ENCODE data around the gene GARS1. TPM values are rescaled to one million over a fixed set of nuclear protein-coding genes. Genes with fewer than 3 reads are reported as not detected.

The GARS1 gene
- total RNA-seq, 1 donor from 2014 or later = 42.3 TPM

DNA sequence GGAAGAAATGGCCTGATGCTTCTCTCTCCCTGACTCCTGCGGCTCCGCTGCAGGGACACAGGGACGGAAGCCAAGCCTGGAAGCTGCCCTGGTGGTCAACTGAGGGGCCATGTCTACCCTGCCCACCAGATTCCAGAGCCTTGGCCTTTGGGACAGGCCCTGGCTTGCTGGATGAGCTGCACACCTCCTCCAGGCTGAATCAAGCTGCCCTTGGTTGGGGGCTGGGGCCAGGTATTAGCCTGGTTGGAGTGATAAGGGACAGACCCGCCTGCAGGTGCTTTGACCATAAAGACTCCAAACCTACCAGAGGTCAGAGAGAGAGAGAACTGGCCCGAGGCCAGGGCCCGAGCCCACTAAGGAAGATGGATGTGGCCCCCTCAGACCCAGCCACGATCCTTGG, 57.5 kb downstream of the GARS1 start:
- DNase-seq = no peak
- Histone ChIP-seq H3K4me3 (no peak overlapping the region), H3K27me3 (ENCODE audit: low read depth) (no peaks in the 10 kb centered on the region), H3K9me3 (replicated peaks) (no peaks in the 10 kb centered on the region), H3K4me1 (no peaks in the 10 kb centered on the region), H3K36me3 (no peaks in the 10 kb centered on the region), H3K27ac (replicated peaks) (no peak overlapping the region)
- no peak for TF ChIP-seq CTCF (IDR thresholded peaks at IDR 0.05; ENCODE audit: borderline replicate concordance)
- intact Hi-C loops (cut with micrococcal nuclease) = no loop called here

- DNase-seq = no peak
- H3K27me3 ChIP-seq (ENCODE audit: low read depth) = no peaks in the 10 kb centered on the region
- no peak overlapping the region for H3K4me3 ChIP-seq
- H3K9me3 ChIP-seq (replicated peaks) = no peaks in the 10 kb centered on the region
- no peaks in the 10 kb centered on the region for H3K4me1 ChIP-seq
- intact Hi-C loops (cut with micrococcal nuclease) = no loop called here
- no peak for TF ChIP-seq CTCF (IDR thresholded peaks at IDR 0.05; ENCODE audit: borderline replicate concordance)
- H3K36me3 ChIP-seq = no peaks in the 10 kb centered on the region
- no peak overlapping the region for H3K27ac ChIP-seq (replicated peaks)
Observed at GRCh38 chr7:30652698-30653641, 58.3 kb downstream of the GARS1 start.

DNA sequence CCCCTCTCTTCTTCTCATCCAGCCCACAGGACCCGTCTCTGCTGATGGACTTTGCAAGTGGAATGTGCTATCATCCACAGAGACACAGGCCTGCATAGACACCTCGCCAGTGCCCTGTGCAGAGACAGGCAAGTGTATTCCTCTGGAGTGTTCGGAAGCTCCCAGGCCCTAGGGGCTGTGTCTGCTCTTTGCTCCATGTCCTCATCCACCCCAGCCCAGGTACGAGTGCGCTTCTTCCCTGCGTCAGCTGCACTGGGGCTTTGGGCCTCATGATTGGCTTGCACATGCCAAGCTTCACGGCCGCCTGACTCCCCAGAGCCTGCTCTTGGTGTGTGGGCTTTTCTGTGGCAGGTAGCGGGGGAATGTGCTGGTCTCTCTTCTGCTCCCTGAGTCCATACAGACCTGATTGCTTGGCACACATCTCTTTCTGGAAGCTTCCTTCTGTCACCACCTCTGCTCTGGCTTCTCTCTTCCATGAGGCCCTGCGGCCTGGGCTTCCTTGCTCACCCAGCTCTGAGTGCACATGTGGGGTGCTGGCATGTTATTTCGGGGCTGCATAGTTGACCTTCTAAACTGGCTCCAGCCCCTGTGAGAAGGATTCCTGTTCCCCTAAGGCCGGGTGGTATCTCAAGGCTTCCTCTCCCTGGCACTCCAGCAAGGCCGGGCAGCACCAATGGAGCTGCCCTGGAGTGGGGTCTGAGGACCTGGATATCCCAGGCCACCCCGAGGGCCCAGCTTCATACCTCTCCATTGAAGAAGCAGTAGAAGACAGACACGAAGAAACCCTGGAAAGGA, 59.8 kb downstream of the GARS1 start:
- Histone ChIP-seq H3K27ac (replicated peaks) (no peak overlapping the region), H3K9me3 (replicated peaks) (no peaks in the 10 kb centered on the region), H3K4me1 (no peaks in the 10 kb centered on the region), H3K36me3 (no peaks in the 10 kb centered on the region), H3K4me3 (no peak overlapping the region), H3K27me3 (ENCODE audit: low read depth) (no peaks in the 10 kb centered on the region)
- DNase-seq = no peak
- no peak for TF ChIP-seq CTCF (IDR thresholded peaks at IDR 0.05; ENCODE audit: borderline replicate concordance)
- intact Hi-C loops (cut with micrococcal nuclease) = no loop called here

DNA sequence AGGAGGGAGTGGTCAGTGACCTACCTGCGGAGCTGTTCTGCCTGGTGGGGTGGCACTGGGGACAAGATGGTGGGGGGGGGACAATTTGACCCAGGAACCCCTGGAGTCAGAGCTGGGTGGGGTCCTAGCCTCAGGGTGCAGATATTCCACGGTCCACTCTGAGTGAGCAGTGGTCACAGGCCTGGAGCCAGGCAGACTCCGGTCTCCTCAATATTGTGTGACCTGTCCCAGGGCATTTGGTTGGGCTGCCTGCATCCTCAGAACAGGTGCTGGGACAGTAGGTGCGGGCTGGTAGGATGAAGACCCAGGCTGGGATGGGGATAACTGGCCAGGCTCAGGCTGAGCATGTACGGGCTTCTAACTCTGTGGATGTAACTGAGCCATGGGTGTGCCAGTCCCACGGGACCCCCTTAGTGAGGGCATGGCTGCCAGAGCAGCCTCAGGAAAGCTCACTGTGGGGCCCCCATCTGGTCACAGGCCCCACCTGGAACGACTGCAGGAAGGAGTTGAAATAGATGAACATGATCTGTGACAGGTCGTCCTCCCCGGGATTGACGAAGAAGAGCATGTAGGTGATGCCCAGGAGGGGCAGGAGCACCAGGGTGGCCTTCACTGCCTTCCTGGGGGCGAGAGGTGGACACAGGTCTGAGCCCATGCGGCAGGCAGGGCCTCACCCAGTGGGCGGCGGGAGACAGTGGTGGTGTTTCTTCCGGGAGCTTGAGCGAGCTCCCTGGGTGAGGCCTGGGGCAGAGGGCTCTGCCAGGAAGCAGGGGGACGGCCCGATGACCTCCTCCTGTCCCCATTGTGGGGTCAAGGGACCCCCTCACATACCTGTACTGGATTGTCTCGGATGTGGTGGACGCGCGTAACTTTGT, 60.7 kb downstream of the GARS1 start:
- DNase-seq = no peak
- TF ChIP-seq CTCF (IDR thresholded peaks at IDR 0.05; ENCODE audit: borderline replicate concordance) = no peak
- H3K36me3 ChIP-seq = no peaks in the 10 kb centered on the region
- H3K27me3 ChIP-seq (ENCODE audit: low read depth) = no peaks in the 10 kb centered on the region
- intact Hi-C loops (cut with micrococcal nuclease) = no loop called here
- H3K4me1 ChIP-seq = no peaks in the 10 kb centered on the region
- H3K4me3 ChIP-seq = no peak overlapping the region
- H3K9me3 ChIP-seq (replicated peaks) = no peaks in the 10 kb centered on the region
- no peak overlapping the region for H3K27ac ChIP-seq (replicated peaks)

Data from left ventricle myocardium inferior (tissue), 1 donor.